H9 (cell line): ENCODE measurements around the gene KCTD12. TPM values are rescaled to one million over a fixed set of nuclear protein-coding genes. Genes with fewer than 3 reads are reported as not detected.

Experiments
- DNase-seq: peaks from one replicate; pipeline ENCODE4 v3.0.0-alpha.2; 2017
- H2AFZ ChIP-seq: one replicate; pipeline ENCODE4 v1.6.1; 2013; ENCODE audit warnings: mild to moderate bottlenecking, low read length, control low read depth, moderate library complexity
- H2AK5ac ChIP-seq: 2 replicates; pipeline ENCODE4 v1.6.1; 2013; ENCODE audit warnings: low read length, control low read depth, mixed read lengths; ENCODE audit not compliant: insufficient read length
- H2BK120ac ChIP-seq: one replicate; pipeline ENCODE4 v1.6.1; 2013; ENCODE audit warnings: low read depth, mild to moderate bottlenecking, low read length, control low read depth, inconsistent platforms; ENCODE audit not compliant: poor library complexity, severe bottlenecking
- H2BK12ac ChIP-seq: 2 replicates; pipeline ENCODE4 v1.6.1; 2013; ENCODE audit warnings: low read length, control low read depth, mixed read lengths, low read depth; ENCODE audit not compliant: insufficient read length
- H2BK15ac ChIP-seq: 2 replicates; pipeline ENCODE4 v1.6.1; 2013; ENCODE audit warnings: low read depth, low read length, control low read depth
- H2BK20ac ChIP-seq: one replicate; pipeline ENCODE4 v1.6.1; 2013; ENCODE audit warnings: low read depth, mild to moderate bottlenecking, low read length, control low read depth, inconsistent platforms; ENCODE audit not compliant: poor library complexity, severe bottlenecking
- H2BK5ac ChIP-seq: 2 replicates; pipeline ENCODE4 v1.6.1; 2013; ENCODE audit warnings: low read length, control low read depth, mixed read lengths; ENCODE audit not compliant: insufficient read length
- H3K14ac ChIP-seq: 2 replicates; pipeline ENCODE4 v1.6.1; 2013; ENCODE audit warnings: low read length, control low read depth; ENCODE audit not compliant: insufficient read depth
- H3K18ac ChIP-seq: 2 replicates; pipeline ENCODE4 v1.6.1; 2013; ENCODE audit warnings: low read depth, mild to moderate bottlenecking, mixed read lengths, low read length, control low read depth; ENCODE audit not compliant: insufficient read length
- H3K23ac ChIP-seq: 2 replicates; pipeline ENCODE4 v1.6.1; 2013; ENCODE audit warnings: low read length, control low read depth, mixed read lengths, low read depth; ENCODE audit not compliant: insufficient read length
- H3K23me2 ChIP-seq: 2 replicates; pipeline ENCODE4 v1.6.1; 2013; ENCODE audit warnings: low read depth, mild to moderate bottlenecking, mixed read lengths, low read length, control low read depth; ENCODE audit not compliant: insufficient read length, poor library complexity, severe bottlenecking
- H3K27ac ChIP-seq: 2 replicates; pipeline ENCODE4 v1.5.1; 2013; ENCODE audit warnings: low read length, control low read depth, mixed read lengths, low read depth; ENCODE audit not compliant: insufficient read length
- H3K27me3 ChIP-seq: 2 replicates; pipeline ENCODE4 v1.6.1; 2013; ENCODE audit warnings: low read length, control low read depth, inconsistent platforms; ENCODE audit not compliant: insufficient read depth
- H3K4ac ChIP-seq: 2 replicates; pipeline ENCODE4 v1.6.1; 2013; ENCODE audit warnings: low read depth, mild to moderate bottlenecking, control low read depth, inconsistent platforms, low read length, moderate library complexity
- H3K4me1 ChIP-seq: 2 replicates; pipeline ENCODE4 v1.6.1; 2013; ENCODE audit warnings: low read length, control low read depth, inconsistent platforms; ENCODE audit not compliant: insufficient read depth
- H3K4me2 ChIP-seq: 2 replicates; pipeline ENCODE4 v1.6.1; 2013; ENCODE audit warnings: low read length, control low read depth, mixed read lengths; ENCODE audit not compliant: insufficient read length, insufficient read depth
- H3K56ac ChIP-seq: 2 replicates; pipeline ENCODE4 v1.6.1; 2013; ENCODE audit warnings: low read depth, mild to moderate bottlenecking, mixed read lengths, low read length, control low read depth; ENCODE audit not compliant: insufficient read length
- H3K79me1 ChIP-seq: 2 replicates; pipeline ENCODE4 v1.6.1; 2013; ENCODE audit warnings: low read depth, mild to moderate bottlenecking, moderate library complexity, low read length, control low read depth, inconsistent platforms; ENCODE audit not compliant: insufficient read depth, poor library complexity, severe bottlenecking
- H3K79me2 ChIP-seq: 2 replicates; pipeline ENCODE4 v1.6.1; 2013; ENCODE audit warnings: low read length, control low read depth, inconsistent platforms; ENCODE audit not compliant: insufficient read depth
- H3K9ac ChIP-seq: 2 replicates; pipeline ENCODE4 v1.6.1; 2013; ENCODE audit warnings: low read length, control low read depth, mixed read lengths; ENCODE audit not compliant: insufficient read length; ENCODE audit errors: extremely low read depth
- H3K9me3 ChIP-seq: one replicate; pipeline ENCODE4 v1.6.1; 2013; ENCODE audit warnings: low read depth, low read length, inconsistent platforms; ENCODE audit not compliant: control insufficient read depth
- H3T11ph ChIP-seq: one replicate; pipeline ENCODE4 v1.6.1; 2013; ENCODE audit warnings: mild to moderate bottlenecking, low read length, control low read depth, inconsistent platforms
- H4K20me1 ChIP-seq: one replicate; pipeline ENCODE4 v1.6.1; 2013; ENCODE audit not compliant: control insufficient read depth, insufficient read length, insufficient read depth
- H4K5ac ChIP-seq: 2 replicates; pipeline ENCODE4 v1.6.1; 2013; ENCODE audit warnings: low read depth, mild to moderate bottlenecking, mixed read lengths, low read length, control low read depth; ENCODE audit not compliant: insufficient read length
- H4K8ac ChIP-seq: replicated peaks from 2 replicates; pipeline ENCODE4 v1.6.1; 2013; ENCODE audit warnings: low read length, control low read depth, mixed read lengths, low read depth; ENCODE audit not compliant: insufficient read length
- H4K91ac ChIP-seq: 2 replicates; pipeline ENCODE4 v1.6.1; 2013; ENCODE audit warnings: low read depth, mild to moderate bottlenecking, moderate library complexity, mixed read lengths, low read length, control low read depth; ENCODE audit not compliant: insufficient read length
- H3K27ac Mint-ChIP-seq, 3 experiments: 2 replicates in 2 of 3; 3 replicates in 1 of 3; pipeline ENCODE4 v1.8.0; 2020 to 2021; ENCODE audit warnings: mixed read lengths in 3 of 3, mild to moderate bottlenecking in 1 of 3, moderate library complexity in 1 of 3
- H3K27me3 Mint-ChIP-seq: 2 replicates; pipeline ENCODE4 v1.8.0; 2021; ENCODE audit warnings: low read depth, mild to moderate bottlenecking, moderate library complexity, mixed read lengths
- H3K36me3 Mint-ChIP-seq, 3 experiments: 2 replicates in 2 of 3; 3 replicates in 1 of 3; pipeline ENCODE4 v1.8.0; 2020 to 2021; ENCODE audit warnings: low read depth in 3 of 3, mixed read lengths in 3 of 3; ENCODE audit not compliant: insufficient read depth in 1 of 3
- H3K4me1 Mint-ChIP-seq, 2 experiments: 2 replicates each; pipeline ENCODE4 v1.8.0; 2020; ENCODE audit warnings: mixed read lengths in 2 of 2
- H3K4me3 Mint-ChIP-seq, 2 experiments: 2 replicates in 1 of 2; 3 replicates in 1 of 2; pipeline ENCODE4 v1.8.0; 2020 to 2021; ENCODE audit warnings: mild to moderate bottlenecking in 2 of 2, mixed read lengths in 2 of 2, moderate library complexity in 1 of 2
- H3K9me3 Mint-ChIP-seq, 2 experiments: 2 replicates in 1 of 2; 3 replicates in 1 of 2; pipeline ENCODE4 v1.8.0; 2020; ENCODE audit warnings: mild to moderate bottlenecking in 2 of 2, mixed read lengths in 2 of 2, moderate library complexity in 1 of 2
- WGBS: extraction: QIAGEN DNeasy Blood & Tissue Kit; methylation state at CpG from one replicate; pipeline ENCODE4 v1.1.7; 2013; ENCODE audit warnings: missing lambda C conversion rate, low lambda C conversion rate, mixed read lengths; ENCODE audit not compliant: insufficient read length; ENCODE audit errors: extremely low coverage; 5-methylcytosine and 5-hydroxymethylcytosine counted together
- total RNA-seq: library from RNA; stranded (reverse); gene quantifications from 2 replicates; pipeline ENCODE4 v1.2.1, GENCODE V29; 2021
- TF ChIP-seq, protein P1 (sequence below): fragments of 200-600 bp; sonication (generic); conservative IDR thresholded peaks from 3 replicates; pipeline ENCODE4 v1.8.0; 2021; ENCODE audit warnings: antibody characterized with exemption, mild to moderate bottlenecking

The KCTD12 gene
- total RNA-seq, 1 experiment from 2014 or later: 3.4 TPM

DNA sequence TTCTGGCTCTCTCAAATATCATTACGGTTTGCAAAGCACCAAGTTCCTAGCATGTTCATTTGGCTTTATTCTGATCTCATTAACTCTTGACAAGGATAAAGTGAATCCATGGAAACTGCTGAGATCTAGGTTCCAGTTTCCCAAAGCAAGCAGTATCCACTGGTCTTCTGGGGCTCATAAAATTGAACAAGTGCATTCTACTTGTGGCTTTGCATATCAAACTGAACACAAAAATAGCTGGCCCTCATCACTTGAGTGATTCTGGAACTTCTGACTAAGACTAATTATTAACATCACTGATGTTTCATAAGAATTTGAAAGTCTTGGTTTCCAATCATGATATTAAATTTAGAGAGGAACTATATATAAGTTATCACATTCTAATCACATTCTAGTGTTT lies 6.3 kb upstream of the KCTD12 start:
- H4K8ac ChIP-seq: no peak overlapping the region
- TF ChIP-seq, protein P1, sequence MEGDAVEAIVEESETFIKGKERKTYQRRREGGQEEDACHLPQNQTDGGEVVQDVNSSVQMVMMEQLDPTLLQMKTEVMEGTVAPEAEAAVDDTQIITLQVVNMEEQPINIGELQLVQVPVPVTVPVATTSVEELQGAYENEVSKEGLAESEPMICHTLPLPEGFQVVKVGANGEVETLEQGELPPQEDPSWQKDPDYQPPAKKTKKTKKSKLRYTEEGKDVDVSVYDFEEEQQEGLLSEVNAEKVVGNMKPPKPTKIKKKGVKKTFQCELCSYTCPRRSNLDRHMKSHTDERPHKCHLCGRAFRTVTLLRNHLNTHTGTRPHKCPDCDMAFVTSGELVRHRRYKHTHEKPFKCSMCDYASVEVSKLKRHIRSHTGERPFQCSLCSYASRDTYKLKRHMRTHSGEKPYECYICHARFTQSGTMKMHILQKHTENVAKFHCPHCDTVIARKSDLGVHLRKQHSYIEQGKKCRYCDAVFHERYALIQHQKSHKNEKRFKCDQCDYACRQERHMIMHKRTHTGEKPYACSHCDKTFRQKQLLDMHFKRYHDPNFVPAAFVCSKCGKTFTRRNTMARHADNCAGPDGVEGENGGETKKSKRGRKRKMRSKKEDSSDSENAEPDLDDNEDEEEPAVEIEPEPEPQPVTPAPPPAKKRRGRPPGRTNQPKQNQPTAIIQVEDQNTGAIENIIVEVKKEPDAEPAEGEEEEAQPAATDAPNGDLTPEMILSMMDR: no peak
- no peak overlapping the region for H3K23ac ChIP-seq
- H3K27me3 ChIP-seq: peaks cover 11% of the 10 kb centered on the region; the same call in 1 of the 2 replicates
- no peaks in the 10 kb centered on the region for H4K20me1 ChIP-seq
- H3K27me3 Mint-ChIP-seq: peaks cover 70% of the 10 kb centered on the region
- H3K27ac Mint-ChIP-seq: no peak overlapping the region
- no peaks in the 10 kb centered on the region for H3K79me1 ChIP-seq
- no peak overlapping the region for H2BK15ac ChIP-seq
- no peak overlapping the region for H3T11ph ChIP-seq
- no CpG with 5 or more reads among the region's 1 CpG for WGBS
- H3K9me3 ChIP-seq: no peaks in the 10 kb centered on the region
- no peak overlapping the region for H3K4ac ChIP-seq
- no peaks in the 10 kb centered on the region for H3K79me2 ChIP-seq
- no peaks in the 10 kb centered on the region for H3K9me3 Mint-ChIP-seq
- H3K36me3 Mint-ChIP-seq: no peaks in the 10 kb centered on the region
- peaks cover 1 to 2% of the 10 kb centered on the region in 2 experiments for H3K4me1 Mint-ChIP-seq
- H3K56ac ChIP-seq: no peak overlapping the region
- no peak overlapping the region for H3K14ac ChIP-seq
- H3K4me2 ChIP-seq: no peak overlapping the region
- H3K27ac ChIP-seq: no peak overlapping the region
- H4K5ac ChIP-seq: no peak overlapping the region
- no peaks in the 10 kb centered on the region for H3K4me1 ChIP-seq
- H2AK5ac ChIP-seq: no peak overlapping the region
- H3K4me3 Mint-ChIP-seq: no peak overlapping the region
- H2BK12ac ChIP-seq: no peak overlapping the region
- no peak for DNase-seq
- no peak overlapping the region for H3K18ac ChIP-seq
- no peak overlapping the region for H2BK5ac ChIP-seq
- H4K91ac ChIP-seq: no peak overlapping the region
- H2BK20ac ChIP-seq: no peak overlapping the region
- no peaks in the 10 kb centered on the region for H3K23me2 ChIP-seq
- no peak overlapping the region for H2BK120ac ChIP-seq
- no peak overlapping the region for H3K9ac ChIP-seq
- no peak overlapping the region for H2AFZ ChIP-seq
